Stimulated activated naive CD4-positive, alpha-beta T cell (primary cell): ENCODE data around the gene ZG16.
"Not testable (repeated sequence)": the region's sequence is repeated elsewhere in the genome, so short reads cannot be mapped to it uniquely, and the experiment has no call there.

Experiments
- DNase-seq, 6 experiments: peaks; one replicate each; lab custom pipeline; 2025; lab: John Stamatoyannopoulos, UW

The ZG16 gene, protein sequence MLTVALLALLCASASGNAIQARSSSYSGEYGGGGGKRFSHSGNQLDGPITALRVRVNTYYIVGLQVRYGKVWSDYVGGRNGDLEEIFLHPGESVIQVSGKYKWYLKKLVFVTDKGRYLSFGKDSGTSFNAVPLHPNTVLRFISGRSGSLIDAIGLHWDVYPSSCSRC

DNA sequence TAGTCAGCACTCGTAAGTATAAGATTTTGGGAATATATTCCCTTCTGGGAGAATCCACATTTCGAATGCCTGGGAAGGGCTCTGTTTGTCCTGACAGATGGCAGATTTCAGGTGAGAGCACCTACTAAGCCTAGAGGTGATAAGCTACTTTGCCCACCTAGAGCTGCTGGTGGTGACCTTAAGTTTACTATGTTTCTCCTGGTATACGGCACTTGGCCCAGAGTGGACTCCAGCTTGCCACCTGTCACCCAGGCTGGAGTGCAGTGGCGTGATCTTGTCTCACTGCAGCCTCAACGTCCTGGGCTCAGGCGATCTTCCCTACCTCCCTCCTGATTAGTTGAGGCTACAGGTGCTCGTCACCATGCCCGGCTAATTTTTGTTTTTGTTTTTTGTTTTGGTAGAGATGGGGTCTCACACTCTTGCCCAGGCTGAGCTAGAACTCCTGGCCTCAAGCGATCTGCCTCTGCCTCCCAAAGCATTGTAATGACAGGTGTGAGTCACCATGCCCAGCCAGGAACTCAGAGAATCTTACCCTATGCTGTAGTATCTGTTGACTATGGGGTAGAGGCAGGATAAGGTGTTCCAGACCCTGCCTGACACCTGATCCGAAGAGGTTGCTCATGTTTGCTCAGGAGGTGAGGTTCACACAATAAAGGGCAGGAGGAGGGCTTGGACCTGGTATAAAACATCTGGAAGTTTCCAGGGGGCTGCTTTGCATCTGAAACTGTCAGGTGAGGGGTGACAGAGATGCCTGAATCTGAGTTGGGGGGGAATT is at the start of gene ZG16:
TSS of gene ZG16 (plus strand) at position 681 of the 775 bp plus-strand sequence. CDS start 1,011 bp downstream, outside the sequence.
- no peak for DNase-seq

DNA sequence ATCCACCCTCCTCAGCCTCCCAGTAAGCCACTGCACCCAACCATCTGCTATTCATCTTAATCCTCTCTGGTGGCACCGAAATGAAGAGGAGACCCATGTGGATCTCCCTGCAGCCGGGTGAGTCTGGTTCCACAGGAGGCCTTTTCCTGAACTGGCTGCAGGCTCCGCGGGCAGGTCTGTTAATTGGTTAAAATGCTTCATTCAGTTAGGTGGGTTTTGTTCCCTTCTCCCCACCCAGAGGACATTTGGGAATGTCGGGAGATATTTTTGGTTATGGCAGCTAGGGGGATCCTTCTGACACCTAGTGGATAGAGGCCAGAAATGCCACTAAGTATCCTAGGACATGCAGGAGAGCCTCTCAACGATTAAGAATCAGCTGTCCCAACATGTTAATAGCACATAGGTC is 48.9 kb upstream of the ZG16 start:
- DNase-seq, result no peak

DNA sequence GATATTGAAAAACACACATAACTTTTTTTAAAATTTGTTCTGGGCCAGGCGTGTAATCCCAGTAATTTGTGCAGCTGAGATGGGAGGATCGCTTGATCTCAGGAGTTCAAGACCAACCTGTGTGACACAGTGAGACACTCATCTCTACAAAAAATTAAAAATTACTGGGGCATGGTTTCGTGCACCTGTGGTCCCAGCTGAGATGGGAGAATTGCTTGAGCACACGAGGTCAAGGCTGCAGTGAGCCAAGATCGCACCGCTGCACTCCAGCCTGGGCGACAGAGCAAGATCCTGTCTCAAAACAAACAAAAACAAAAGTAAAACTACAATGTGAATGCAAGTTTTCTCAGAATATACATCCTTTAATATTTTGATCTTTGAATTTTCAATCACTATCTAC is 47.4 kb upstream of the ZG16 start:
- no peak for DNase-seq

DNA sequence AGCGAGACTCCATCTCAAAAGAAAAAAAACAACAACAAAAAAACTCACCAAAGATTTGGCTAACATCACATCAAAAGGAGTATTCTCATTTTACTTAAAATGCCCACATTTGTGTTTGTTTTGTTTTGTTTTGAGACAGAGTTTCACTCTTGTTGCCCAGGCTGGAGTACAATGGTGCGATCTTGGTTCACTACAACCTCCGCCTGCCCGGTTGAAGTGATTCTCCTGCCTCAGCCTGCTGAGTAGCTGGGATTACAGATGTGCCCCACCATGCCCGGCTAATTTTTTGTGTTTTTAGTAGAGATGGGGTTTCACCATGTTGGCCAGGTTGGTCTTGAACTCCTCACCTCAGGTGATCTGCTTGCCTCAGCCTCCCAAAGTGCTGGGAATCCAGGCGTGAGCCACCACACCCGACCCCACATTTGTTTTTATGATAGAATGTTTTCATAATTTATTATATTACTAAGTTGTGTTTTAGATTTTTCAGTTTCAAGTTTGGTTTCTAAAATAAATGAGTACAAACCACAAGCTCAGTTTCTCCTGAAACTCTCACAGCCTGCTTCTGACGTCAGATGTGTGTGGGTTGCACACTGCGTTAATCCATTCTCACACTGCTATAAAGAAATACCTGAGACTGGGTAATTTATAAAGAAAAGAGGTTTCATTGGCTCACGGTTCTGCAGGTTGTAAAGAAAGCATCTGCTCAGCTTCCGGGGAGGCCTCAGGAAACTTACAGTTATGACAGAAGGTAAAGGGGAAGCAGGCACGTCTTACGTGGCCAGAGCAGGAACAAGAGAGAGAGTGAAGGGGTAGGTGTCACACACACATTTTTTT is 46.1 kb upstream of the ZG16 start:
- not testable (repeated sequence) for DNase-seq

DNA sequence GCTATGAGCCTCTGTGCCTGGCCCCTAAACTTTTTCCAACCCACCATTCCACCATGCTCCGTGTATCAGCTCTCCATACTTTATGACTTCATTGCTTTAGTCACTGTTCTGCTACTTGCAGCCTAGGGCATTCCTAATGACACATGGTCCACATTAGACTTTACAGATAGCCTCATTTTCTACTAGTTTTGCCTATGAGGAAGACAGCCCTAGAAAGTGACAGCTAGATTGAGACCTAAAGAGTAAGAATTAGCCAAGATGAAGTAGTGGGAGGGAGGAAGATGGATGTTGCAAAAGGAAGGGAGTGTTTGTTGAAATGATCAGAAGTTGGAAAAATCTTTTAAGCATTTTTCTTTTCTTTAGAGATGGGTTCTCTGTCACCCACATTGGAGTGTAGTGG is 43.3 kb upstream of the ZG16 start:
- DNase-seq, result no peak

DNA sequence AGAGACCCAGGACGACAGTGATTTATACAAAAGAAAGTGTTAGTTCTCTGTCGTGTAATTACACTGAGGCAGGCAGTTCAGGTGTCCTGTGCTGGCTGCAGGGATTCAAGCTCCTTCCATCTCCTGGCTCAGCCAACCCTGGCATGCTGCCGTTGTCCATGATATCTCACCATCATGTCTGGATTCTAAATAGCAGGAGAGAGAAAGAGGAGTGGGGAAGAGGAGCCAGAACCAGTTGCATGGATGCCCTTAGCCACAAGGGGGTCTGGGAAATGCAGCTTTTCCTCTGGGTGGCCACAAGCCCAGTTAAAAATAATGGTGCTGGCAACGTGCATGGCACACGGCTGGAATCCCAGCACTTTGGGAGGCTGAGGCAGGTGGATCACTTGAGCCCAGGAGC is 41.9 kb upstream of the ZG16 start:
- no peak for DNase-seq

DNA sequence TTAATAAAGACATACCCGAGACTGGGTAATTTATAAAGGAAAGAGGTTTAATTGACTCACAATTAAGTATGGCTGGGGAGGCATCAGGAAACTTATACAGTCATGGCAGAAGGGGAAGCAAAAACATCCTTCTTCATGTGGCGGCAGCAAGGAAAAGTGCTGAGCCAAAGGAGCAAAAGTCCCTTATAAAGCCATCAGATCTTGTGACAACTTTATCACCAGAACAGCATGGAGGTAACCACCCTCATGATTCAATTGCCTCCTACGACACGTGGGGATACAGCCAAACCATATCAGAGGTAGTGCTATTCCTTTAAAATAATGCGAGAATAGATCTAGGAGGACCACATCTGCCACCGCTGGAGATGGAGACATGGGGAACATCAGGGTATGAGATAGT is 41.3 kb upstream of the ZG16 start:
- DNase-seq, result no peak

DNA sequence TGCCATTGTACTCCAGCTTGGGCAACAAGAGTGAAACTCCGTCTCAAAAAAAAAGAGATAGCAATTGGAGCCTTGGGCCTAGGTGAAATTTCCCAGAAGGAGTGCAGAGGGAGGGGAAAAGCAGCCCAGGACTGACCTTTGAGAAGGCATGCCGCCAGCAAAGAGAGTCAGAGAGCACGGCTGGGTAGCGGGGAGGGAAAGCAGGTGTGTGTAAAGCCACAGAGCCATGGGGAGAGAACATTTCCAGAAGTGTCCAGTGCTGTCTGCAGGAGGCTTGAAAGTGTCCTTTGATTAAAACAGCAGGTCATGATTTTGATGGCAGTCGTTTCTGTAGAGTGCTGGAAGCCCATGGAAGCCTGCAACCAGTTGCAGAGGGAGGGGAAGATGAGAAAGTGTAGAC is 40.3 kb upstream of the ZG16 start:
- no peak for DNase-seq

DNA sequence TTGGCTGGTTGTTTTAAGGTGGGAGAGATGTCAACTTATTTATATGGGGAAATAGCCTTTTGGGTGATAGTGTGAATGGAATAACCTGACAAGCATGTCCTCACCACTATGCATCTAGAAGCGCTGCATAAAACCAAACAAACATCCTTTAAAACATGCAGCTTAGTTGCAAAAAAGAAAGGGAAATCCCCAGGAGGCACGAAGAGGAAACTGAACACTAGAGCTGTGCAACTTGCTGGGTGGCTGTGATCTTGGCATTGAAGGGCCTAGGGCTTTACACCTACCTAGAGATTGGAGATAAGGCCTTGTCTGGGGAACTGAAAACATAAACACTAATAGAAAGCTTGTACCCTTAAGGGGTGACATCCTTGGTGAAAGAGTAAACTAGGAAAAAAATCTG is 39.5 kb upstream of the ZG16 start:
- peak; percentile 25 to 82 (median 70) for DNase-seq

DNA sequence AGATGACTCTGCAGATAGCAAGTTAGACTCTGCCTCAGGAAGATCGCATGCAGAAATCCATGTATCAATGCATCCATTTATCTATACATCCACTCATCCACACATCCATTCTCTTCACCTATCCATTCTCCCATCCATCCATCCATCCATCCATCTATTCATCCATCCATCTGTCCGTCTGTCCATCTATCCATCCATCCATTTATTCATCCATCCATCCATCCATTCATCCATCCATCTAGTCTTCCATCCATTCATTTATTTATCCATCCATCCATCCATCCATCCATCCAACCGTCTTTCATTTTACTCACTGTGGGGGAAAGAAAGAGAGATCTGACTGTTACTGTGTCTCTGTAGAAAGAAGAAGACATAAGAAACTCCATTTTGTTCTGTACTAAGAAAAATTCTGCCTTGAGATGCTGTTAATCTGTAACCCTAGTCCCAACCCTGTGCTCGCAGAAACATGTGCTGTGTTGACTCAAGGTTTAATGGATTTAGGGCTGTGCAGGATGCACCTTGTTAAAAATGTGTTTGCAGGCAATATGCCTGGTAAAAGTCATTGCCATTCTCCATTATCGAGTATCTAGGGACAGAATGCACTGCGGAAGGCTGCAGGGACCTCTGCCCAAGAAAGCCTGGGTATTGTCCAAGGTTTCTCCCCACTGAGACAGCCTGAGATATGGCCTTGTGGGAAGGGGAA is 38.0 kb upstream of the ZG16 start:
- not testable (repeated sequence) for DNase-seq

DNA sequence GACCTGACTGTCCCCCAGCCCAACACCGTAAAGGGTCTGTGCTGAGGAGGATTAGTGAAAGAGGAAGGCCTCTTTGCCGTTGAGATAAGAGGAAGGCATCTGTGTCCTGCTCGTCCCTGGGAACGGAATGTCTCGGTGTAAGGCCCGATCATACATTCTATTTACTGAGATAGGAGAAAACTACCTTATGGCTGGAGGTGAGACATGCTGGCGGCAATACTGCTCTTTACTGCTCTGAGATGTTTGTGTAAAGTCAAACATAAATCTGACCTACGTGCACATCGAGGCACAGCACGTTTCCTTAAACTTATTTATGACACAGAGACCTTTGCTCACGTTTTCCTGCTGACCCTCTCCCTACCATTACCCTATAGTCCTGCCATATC is 37.4 kb upstream of the ZG16 start:
- DNase-seq, result not testable (repeated sequence)

DNA sequence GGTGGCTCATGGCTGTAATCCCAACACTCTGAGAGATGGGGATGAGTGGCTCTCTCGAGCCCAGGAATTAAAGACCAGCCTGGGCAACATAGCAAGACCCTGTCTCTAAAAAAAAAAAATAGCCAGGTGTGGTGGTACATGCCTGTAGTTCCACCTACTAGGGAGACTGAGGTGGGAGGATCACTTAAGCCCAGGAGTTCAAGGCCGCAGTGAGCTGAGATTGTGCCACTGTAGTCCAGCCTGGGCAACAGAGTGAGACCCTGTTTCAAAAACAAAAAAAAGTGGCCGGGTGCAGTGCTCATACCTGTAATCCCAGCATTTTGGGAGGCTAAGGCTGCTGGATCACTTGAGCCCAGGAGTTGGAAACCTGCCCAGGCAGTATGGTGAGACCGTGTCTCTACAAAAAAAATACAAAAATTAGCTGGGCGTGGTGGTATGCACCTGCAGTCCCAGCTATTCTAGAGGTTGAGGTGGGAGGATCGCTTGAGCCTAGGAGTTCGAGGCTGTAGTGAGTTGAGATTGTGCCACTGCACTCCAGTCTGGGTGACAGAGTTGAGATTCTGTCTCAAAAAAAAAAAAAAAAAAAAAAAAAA is 35.3 kb upstream of the ZG16 start:
- peak in 2 of 6 experiments; percentile 14 to 21 for DNase-seq

DNA sequence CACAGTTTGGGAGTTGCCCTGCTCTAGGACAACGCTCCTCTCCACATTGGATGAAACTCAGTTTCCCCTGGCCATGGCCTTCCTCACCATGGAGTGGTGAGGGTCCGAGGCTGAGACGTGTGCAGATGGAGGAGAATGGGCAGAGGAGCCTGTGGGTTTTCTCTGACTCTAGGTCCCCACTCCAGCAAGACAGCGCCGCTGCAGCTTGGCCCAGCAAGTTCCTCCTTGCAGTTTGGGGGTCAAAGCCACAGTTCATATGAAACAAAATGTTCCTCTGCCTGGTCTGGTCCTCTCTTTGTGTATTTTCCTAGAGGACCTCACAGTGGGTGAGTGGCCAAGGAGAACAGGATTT is 34.6 kb upstream of the ZG16 start:
- peak in 1 of 6 experiments; percentile 46 for DNase-seq

DNA sequence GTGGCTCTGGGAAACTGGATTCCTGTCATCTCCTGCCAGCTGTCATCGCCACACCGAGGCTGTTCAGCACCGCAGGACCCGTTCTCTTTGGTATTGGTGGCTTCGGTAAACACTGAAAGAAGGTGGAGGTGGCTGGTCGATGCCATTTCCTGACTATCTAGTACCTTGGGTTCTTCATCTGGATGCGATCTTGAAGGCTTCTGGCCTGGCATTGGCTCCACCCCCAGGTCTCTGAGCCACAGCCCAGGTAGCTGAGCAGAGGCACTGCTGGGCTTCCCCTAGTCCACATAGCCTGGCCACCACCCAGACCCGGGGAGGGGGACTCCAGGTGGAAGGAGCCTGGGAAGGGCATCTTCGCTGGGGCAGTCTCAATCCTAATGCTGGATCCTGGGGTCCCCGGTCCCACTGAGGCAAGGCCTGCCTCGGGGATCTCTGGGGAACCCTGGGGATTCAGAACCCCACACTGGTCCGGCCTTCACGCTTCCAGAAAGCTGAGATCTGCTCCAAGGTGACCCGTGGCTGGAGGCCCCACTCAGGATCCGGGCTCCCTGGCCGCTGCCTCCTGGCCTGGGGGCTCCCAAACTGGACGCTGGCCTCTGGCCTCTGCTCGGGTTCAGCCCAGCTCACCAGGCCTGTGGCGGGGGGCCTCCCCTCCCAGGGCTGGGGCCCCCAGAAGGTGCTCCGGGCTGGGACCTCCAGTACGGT is 34.1 kb upstream of the ZG16 start:
- peak; percentile 30 to 50 (median 48) for DNase-seq

DNA sequence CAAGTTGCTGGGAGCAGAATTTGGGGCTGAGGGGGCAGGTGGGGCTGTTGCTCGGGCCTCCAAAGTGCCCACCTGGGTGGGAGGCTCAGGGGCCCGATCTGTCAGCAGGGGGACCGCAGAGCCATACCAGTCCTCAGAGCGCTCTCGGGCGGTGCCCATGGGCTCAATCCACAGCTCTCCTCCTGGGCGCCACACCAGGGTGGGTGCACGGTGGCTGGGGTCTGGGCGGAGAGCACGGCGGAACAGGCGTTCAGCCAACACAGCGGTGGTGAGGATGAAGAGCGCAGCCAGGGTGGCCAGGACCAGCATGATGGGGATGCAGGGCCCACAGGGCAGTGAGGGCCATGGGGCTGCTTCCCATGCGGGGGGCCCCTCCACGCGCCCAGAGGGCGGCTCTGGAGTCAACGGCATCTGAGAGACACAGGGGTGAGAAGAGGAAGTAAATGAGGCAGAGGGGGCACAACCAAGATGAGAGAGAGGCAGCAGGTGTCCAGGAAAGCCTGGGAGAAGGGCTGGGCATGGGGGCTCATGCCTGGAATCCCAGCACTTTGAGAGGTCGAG is 33.4 kb upstream of the ZG16 start:
- DNase-seq, result peak in 3 of 6 experiments; percentile 40 to 50 (median 41)

DNA sequence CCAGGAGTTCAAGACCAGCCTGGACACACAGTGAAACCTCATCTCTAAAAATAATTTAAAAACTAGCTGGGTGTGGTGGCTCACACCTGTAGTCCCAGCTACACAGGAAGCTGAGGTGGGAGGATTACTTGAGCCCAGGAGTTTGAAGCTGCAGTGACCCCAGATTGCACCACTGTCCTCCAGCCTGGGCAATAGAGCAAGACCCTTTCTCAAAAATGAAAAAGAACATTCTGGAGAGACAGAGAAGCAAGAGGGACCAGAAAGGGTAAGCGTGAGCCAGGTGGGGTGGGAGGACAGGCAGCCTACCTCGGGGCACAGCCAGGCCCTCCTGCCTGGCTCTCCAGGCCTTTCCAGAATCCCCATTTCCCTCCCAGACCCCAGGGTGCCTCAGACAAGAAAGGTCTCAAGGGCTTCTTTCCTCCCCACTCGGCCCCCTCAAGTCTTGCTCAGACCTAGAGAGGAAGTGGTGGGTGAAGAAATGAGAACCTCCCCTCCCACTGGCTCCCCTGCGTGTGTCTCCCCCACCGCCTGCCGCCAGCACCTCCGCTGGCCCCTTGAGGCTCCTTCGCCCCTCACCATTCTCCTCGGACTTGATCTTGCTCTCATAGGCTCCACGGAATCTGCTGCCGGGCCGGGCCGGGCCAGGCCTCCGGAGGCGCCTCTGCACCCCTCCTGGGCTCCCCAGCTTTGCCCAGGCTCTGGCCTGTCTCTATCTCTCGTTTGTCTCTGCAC is 32.8 kb upstream of the ZG16 start:
- DNase-seq, result peak in 5 of 6 experiments; percentile 31 to 84 (median 67)

DNA sequence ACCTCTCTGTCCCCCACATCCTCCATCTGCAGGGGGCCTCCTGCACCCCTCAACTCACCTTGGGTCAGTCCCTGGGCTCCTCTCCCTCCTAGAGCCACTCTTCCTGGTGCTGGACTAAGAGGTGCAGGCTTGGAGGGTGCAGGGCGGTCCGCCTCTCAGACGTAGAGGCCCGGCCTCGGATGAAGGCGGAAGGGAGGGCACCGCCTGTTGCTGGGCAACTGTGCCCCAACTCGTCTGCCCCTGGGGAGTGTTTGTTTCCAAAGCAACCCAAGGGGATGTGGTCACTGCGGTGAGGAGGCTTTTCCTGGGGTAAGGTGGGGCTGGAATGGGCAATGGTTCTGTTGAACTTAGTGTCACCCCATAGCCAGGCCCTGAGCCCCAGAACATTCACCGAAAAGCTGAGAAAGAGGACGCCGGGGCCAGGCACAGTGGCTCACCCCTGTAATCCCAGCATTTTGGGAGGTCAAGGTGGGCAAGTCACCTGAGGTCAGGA is 32.2 kb upstream of the ZG16 start, which contains the start of gene C16orf54:
TSS of gene C16orf54 (minus strand) at position 138 of the 493 bp plus-strand sequence. CDS start 1,039 bp downstream, outside the sequence.
- DNase-seq, result peak; percentile 88 to 98 (median 94)

DNA sequence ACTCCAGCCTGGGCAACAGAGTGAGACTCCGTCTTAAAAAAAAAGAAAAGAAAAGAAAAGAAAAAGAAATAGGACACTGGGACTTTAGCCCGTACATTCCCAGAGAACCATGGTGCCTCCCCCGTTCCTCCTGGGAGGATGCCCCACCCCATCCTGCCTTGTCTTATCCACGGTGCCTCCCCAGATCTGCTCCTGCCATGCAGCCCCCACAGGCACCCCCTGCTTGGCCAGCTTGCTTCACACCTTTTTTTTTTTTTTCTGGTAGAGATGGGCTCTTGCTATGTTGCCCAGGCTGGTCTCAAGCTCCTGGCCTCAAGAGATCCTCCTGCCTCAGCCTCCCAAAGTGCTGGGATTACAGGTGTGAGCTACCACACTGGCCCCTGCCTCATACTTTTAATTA is 31.5 kb upstream of the ZG16 start:
- DNase-seq, result not testable (repeated sequence)

DNA sequence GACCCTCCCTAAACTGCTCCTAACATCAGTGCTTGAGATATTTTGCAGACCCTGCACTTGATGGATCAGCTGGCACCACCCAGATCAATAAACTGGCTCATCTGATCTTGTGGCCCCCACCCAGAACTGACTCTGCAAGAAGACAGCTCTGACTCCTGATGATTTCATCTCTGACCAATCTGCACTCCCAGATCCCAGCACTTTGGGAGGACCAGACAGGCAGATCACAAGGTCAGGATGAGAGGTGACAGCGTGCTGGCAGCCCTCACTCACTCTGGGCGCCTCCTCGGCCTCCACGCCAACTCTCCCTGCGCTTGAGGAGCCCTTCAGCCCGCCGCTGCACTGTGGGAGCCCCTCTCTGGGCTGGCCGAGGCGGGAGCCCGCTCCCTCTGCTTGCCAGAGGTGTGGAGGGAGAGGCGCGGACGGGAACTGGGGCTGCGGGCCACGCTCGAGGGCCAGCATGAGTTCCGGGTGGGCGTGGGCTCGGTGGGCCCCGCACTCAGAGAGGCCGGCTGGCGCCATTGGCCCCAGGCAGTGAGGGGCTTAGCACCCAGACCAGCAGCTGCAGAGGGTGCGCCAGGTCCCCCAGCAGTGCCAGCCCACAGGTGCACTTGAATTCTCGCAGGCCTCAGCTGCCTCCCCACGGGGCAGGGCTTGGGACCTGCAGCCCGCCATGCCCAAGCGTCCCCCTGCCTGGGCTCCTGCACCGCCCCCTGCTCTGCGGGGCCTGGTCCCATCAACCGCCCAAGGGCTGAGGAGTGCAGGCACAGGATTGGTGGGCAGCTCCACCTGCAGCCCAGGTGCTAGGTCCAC is 29.9 kb upstream of the ZG16 start:
- DNase-seq, result no peak
